C4-2B (cell line): ENCODE data around the gene SNX5.

Source experiments
- CTCF ChIP-seq: fragments of 450-650 bp; conservative IDR thresholded peaks from 2 replicates; pipeline ENCODE4 v1.5.1; 2017; ENCODE audit warnings: mild to moderate bottlenecking
- ZFX ChIP-seq: fragments of 450-650 bp; IDR thresholded peaks from 2 replicates; pipeline ENCODE4 v1.6.1; 2017

DNA sequence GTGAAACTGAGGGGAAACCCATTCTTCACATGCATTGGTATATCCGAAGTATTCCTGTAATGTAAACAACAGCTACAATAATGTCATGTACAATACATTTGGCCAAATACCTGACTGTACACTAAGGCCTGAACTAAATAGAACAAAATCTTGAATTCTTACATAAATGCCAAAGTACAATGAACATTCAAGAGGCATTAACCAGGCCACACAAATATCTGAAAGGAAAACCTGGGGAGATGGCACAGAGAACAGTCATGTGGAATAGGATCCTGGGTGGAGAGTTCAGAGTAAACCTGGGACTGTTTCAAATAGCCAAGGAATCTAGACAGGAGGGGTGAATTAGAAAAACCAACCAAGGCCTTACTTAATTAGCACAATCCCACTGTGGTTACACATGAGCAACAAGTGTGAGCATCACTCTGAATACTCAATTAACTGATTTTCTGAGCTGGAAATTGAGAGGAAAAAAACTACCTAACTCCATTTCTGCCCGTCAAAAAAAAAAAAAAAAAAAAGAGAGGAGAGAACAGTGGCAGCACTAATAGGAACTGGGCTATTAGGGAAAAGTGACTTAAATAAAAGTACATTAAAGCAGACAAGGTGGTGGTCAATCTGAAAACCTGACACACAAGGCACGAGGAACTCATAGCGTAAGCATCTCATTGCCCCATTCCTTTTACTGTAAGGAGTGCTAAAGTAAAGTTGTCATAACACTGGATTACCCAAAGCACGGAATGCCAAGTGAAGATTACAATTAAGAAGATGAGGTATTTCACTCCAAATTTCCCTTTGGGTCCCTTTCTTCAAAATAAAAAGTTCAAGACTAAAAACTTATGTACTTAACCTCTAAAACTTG lies 10.9 kb downstream of the SNX5 start:
- no peak for TF ChIP-seq CTCF
- no peak for TF ChIP-seq ZFX
